ENCODE measurements around the gene TMOD4. TPM values are rescaled to one million over a fixed set of nuclear protein-coding genes. Genes with fewer than 3 reads are reported as not detected.
A peak's percentile ranks its signal among the peaks of the same experiment; 100 is the strongest.

The TMOD4 gene
- total and polyA plus RNA-seq, 9 of the 15 experiments (the other 6 are each of a cell fraction or from before 2014, with no cell fraction given): 0.18 to 1.8 (median 1.1) TPM; not detected in 1

DNA sequence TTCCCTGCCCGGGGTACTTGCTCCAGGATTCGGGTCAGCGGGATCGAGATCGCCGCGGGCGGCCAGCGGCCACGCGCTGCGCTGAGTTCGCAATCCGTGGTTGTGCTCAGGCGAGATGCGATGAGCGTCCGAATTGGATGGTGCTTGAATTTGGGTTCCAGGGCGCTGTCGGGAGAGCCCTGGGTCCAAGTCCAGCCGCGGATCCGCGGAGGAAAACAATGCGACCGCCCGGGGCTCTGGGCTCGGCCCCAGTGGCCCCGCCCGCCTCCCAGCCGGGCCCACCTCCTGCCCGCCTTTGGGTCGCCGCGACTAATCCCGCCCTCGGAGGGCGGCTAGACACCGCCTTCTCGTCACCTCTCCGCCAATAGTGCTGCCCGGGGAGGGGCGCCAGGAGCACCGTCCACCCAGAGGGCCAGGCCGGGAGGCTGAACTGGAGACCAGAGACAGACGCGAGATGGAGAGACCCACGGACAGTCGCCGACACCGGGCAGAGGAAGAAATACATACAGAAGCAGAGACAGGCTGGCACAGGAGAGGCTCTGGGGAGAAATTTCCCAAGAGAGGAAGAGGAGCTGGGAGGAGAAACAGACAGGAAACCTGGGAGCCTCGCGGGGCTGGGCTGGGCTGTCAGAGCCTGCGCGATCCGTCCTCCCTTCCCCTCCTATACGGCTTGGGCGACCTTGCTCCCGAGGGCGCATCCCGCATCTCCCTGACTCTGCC, 29.2 kb downstream of the TMOD4 start, which contains the start of gene SEMA6C (continued):
- TF ChIP-seq, protein P1, sequence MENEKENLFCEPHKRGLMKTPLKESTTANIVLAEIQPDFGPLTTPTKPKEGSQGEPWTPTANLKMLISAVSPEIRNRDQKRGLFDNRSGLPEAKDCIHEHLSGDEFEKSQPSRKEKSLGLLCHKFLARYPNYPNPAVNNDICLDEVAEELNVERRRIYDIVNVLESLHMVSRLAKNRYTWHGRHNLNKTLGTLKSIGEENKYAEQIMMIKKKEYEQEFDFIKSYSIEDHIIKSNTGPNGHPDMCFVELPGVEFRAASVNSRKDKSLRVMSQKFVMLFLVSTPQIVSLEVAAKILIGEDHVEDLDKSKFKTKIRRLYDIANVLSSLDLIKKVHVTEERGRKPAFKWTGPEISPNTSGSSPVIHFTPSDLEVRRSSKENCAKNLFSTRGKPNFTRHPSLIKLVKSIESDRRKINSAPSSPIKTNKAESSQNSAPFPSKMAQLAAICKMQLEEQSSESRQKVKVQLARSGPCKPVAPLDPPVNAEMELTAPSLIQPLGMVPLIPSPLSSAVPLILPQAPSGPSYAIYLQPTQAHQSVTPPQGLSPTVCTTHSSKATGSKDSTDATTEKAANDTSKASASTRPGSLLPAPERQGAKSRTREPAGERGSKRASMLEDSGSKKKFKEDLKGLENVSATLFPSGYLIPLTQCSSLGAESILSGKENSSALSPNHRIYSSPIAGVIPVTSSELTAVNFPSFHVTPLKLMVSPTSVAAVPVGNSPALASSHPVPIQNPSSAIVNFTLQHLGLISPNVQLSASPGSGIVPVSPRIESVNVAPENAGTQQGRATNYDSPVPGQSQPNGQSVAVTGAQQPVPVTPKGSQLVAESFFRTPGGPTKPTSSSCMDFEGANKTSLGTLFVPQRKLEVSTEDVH (IDR thresholded peaks at IDR 0.05; ENCODE audit: low read depth, partially characterized antibody): no peak
- TF ChIP-seq MEF2A (IDR thresholded peaks at IDR 0.05; ENCODE audit: control insufficient read depth, low read depth, low read length) (no peak), CBX1 (IDR thresholded peaks at IDR 0.05; ENCODE audit: low read depth) (no peak), CREM (IDR thresholded peaks at IDR 0.05; ENCODE audit: low read depth) (0 out of 2 replicates have a peak, but pooled peaks have one; percentile 2), MAZ (CRISPR knock-in tag; conservative IDR thresholded peaks at IDR 0.05 in 1 of 2, IDR thresholded peaks at IDR 0.05 in 1 of 2) (peak in 1 of 2 experiments; percentile 60; a peak in 2 of 4 replicates), ZNF316 (IDR thresholded peaks at IDR 0.05) (no peak), NR2C2 (CRISPR knock-in tag; IDR thresholded peaks at IDR 0.05) (0 out of 2 replicates have a peak, but pooled peaks have one; percentile 5), NR2C2 (tag; IDR thresholded peaks at IDR 0.05) (no peak), ATF7 (IDR thresholded peaks at IDR 0.05) (peak; percentile 49; the same call in 1 of the 2 replicates), ZNF324 (CRISPR knock-in tag; IDR thresholded peaks at IDR 0.05) (no peak), SMARCA5 (IDR thresholded peaks at IDR 0.05) (no peak), KLF6 (CRISPR knock-in tag; IDR thresholded peaks at IDR 0.05; ENCODE audit: borderline replicate concordance) (no peak), ZNF699 (CRISPR knock-in tag; IDR thresholded peaks at IDR 0.05; ENCODE audit: insufficient replicate concordance) (no peak), MNT (conservative IDR thresholded peaks at IDR 0.05) (peak in 1 of 2 experiments; percentile 47; a peak in 1 of 4 replicates), ZFP91 (CRISPR knock-in tag; IDR thresholded peaks at IDR 0.05) (no peak), CHD4 (IDR thresholded peaks at IDR 0.05; ENCODE audit: insufficient read depth, insufficient replicate concordance, low read depth, low read length, poor library complexity, severe bottlenecking) (no peak), ZNF655 (CRISPR knock-in tag; IDR thresholded peaks at IDR 0.05) (no peak), NELFE (IDR thresholded peaks at IDR 0.05; ENCODE audit: insufficient read depth, insufficient read length) (no peak), CBFB (CRISPR knock-in tag; IDR thresholded peaks at IDR 0.05) (no peak)
